Stimulated activated CD4-positive, alpha-beta T cell treated with anti-CD3 and anti-CD28 coated beads, Interleukin-4, amount 100 ng/mL, for 1 hour (primary cell): ENCODE measurements around the gene ARHGEF16.

Source experiments
- DNase-seq: peaks from one replicate; pipeline ENCODE4 v3.0.0-alpha.2; 2020

ARHGEF16 gene

GRCh38 chr1:3483801-3484444 lies 29.5 kb downstream of the ARHGEF16 start:
- DNase-seq: peak; percentile 46

- no peak for DNase-seq
Measured at GRCh38 chr1:3485016-3485415, 30.6 kb downstream of the ARHGEF16 start.

- DNase-seq: no peak
Measured at GRCh38 chr1:3488432-3488831, 34.0 kb downstream of the ARHGEF16 start.

- DNase-seq: no peak
Measured at GRCh38 chr1:3490046-3490745, 35.7 kb downstream of the ARHGEF16 start.

- peak; percentile 89 for DNase-seq
Measured at GRCh38 chr1:3491291-3492246, 37.1 kb downstream of the ARHGEF16 start.

GRCh38 chr1:3492545-3493246 lies 38.2 kb downstream of the ARHGEF16 start:
- DNase-seq: no peak

- no peak for DNase-seq
Measured at GRCh38 chr1:3494321-3495308, 40.1 kb downstream of the ARHGEF16 start.

- no peak for DNase-seq
Measured at GRCh38 chr1:3495776-3496745, 41.6 kb downstream of the ARHGEF16 start.

- DNase-seq: no peak
Measured at GRCh38 chr1:3496916-3497315, 42.5 kb downstream of the ARHGEF16 start.

GRCh38 chr1:3497521-3497920 lies 43.1 kb downstream of the ARHGEF16 start:
- no peak for DNase-seq

- no peak for DNase-seq
Measured at GRCh38 chr1:3498246-3498930, 43.9 kb downstream of the ARHGEF16 start.

- DNase-seq: no peak
Measured at GRCh38 chr1:3498986-3499385, 44.5 kb downstream of the ARHGEF16 start.

GRCh38 chr1:3499611-3500010 lies 45.1 kb downstream of the ARHGEF16 start:
- no peak for DNase-seq

- no peak for DNase-seq
Measured at GRCh38 chr1:3500265-3500835, 45.9 kb downstream of the ARHGEF16 start.

- no peak for DNase-seq
Measured at GRCh38 chr1:3501437-3501836, 47.0 kb downstream of the ARHGEF16 start.

- DNase-seq: peak; percentile 22
Measured at GRCh38 chr1:3501856-3502640, 47.6 kb downstream of the ARHGEF16 start.

- DNase-seq: no peak
Measured at GRCh38 chr1:3502641-3503524, 48.4 kb downstream of the ARHGEF16 start.

GRCh38 chr1:3503525-3503886 lies 49.0 kb downstream of the ARHGEF16 start:
- DNase-seq: no peak
